ENCODE results near the gene UMODL1.

UMODL1 gene

DNA sequence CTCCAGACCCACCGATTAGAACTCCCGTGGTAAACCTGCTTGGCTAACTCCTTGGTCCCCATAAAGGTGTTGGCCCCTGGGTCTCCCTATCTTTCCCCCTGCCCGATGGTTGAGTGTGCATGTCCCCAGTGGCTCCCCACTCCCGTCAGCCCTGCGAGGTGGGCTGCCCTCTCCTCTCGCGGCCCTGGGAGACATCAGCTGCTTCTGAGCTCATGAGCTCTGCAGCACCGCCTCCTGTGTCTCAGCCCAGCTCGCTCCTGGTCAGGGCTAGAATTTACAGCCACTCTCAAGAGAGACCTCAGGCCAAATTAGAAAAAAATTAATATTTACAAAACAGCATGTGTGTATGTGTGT, 45.1 kb upstream of the UMODL1 start:
- TF ChIP-seq CTCF (IDR thresholded peaks at IDR 0.05; ENCODE audit: borderline replicate concordance, insufficient read depth, low read depth, low read length) = no peak
- H3K4me3 ChIP-seq (ENCODE audit: low read depth, low read length) = no peak overlapping the region

- H3K4me3 ChIP-seq (ENCODE audit: low read depth, low read length) = no peak overlapping the region
- no peak for TF ChIP-seq CTCF (IDR thresholded peaks at IDR 0.05; ENCODE audit: borderline replicate concordance, insufficient read depth, low read depth, low read length)
Observed at GRCh38 chr21:42027085-42027821, 43.9 kb upstream of the UMODL1 start.

DNA sequence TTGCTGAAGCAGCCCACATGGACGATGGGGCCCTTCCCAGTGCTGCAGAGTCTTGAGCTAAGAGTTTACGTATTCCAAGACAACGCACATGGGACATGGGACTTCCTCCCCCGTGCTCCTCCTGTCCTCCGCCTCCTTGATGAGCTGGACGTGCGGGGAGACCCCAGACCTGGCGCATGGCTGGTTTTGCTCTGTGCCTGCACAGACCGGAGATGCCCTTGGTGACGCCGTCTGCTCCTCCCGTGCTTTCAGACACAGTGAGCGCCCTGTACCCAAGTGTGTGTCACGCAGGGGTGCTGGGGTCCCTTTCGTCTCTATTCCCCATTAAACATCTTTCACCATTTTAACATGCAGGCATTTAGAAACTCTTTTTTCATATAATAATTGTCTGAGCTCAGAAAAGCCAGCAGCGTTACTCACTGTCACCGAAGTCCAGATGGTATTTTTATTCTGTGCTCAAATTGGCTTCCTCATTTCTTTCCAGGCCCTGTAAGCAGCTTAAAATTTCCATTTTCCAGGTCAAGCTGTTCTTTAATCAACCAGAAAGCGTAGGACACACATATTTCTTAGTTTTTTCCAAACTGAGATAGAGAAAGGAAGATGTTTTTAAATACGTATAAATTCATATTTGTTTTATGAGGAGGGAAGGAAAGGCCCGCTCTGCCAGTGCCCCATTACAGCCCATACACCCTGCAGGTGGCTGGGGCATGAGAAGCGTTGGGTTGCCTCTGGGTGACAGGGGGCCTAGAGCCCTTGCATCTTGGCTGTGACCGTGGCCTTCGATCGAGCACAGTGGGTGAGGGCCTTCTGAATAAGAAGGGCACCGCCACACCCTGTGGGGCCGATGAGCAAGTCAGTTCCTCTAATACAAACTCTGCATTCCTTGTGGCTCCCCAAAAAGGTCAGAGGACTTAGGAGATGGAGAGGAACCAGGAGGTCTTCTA, 43.0 kb upstream of the UMODL1 start:
- no peak overlapping the region for H3K4me3 ChIP-seq (ENCODE audit: low read depth, low read length)
- no peak for TF ChIP-seq CTCF (IDR thresholded peaks at IDR 0.05; ENCODE audit: borderline replicate concordance, insufficient read depth, low read depth, low read length)

GRCh38 chr21:42028766-42029425, 42.2 kb upstream of the UMODL1 start:
- no peak for TF ChIP-seq CTCF (IDR thresholded peaks at IDR 0.05; ENCODE audit: borderline replicate concordance, insufficient read depth, low read depth, low read length)
- no peak overlapping the region for H3K4me3 ChIP-seq (ENCODE audit: low read depth, low read length)

- no peak for TF ChIP-seq CTCF (IDR thresholded peaks at IDR 0.05; ENCODE audit: borderline replicate concordance, insufficient read depth, low read depth, low read length)
- H3K4me3 ChIP-seq (ENCODE audit: low read depth, low read length) = no peak overlapping the region
Observed at GRCh38 chr21:42030311-42030710, 40.8 kb upstream of the UMODL1 start.

GRCh38 chr21:42031241-42031640, 39.9 kb upstream of the UMODL1 start:
- no peak overlapping the region for H3K4me3 ChIP-seq (ENCODE audit: low read depth, low read length)
- no peak for TF ChIP-seq CTCF (IDR thresholded peaks at IDR 0.05; ENCODE audit: borderline replicate concordance, insufficient read depth, low read depth, low read length)
